Neural cell (in vitro differentiated cells): ENCODE measurements around the gene BMAL1.

Experiments
- EP300 ChIP-seq: fragments of 450-650 bp; conservative IDR thresholded peaks from 2 replicates; pipeline ENCODE4 v1.6.1; 2014; ENCODE audit warnings: antibody characterized with exemption, mild to moderate bottlenecking, moderate library complexity; ENCODE audit not compliant: poor library complexity, severe bottlenecking
- POLR2AphosphoS5 ChIP-seq: IDR thresholded peaks from 2 replicates; pipeline ENCODE4 v1.6.1; 2012
- RAD21 ChIP-seq: fragments of 450-650 bp; conservative IDR thresholded peaks from 2 replicates; pipeline ENCODE4 v1.6.1; 2014; ENCODE audit warnings: antibody characterized with exemption, mild to moderate bottlenecking, moderate library complexity
- TF ChIP-seq, protein P1 (sequence below): fragments of 450-650 bp; IDR thresholded peaks from 2 replicates; pipeline ENCODE4 v1.5.1; 2014; ENCODE audit warnings: antibody characterized with exemption, mild to moderate bottlenecking, moderate library complexity; ENCODE audit not compliant: poor library complexity, severe bottlenecking
- TF ChIP-seq, protein P2 (sequence below): IDR thresholded peaks from 2 replicates; pipeline ENCODE4 v1.6.1; 2012; ENCODE audit warnings: borderline replicate concordance

DNA sequence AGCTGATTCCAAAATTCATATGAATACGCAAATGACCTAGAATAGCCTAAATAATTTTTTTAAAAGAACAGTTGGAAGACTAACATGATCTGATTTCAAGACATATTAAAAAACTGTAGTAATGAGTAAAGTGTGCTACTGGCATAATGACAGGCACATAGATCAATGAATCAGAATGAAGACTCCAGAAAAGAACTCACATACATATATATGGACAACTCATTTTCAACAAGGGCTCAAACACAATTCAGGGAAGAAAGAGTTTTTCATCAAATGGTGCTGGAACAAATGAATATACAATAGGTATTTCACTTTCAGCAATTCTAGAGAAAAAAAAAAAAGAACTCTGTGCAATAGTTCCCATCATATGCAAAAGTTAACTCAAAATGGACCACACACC, 151.7 kb downstream of the BMAL1 start:
- TF ChIP-seq EP300, result no peak
- TF ChIP-seq, protein P1, sequence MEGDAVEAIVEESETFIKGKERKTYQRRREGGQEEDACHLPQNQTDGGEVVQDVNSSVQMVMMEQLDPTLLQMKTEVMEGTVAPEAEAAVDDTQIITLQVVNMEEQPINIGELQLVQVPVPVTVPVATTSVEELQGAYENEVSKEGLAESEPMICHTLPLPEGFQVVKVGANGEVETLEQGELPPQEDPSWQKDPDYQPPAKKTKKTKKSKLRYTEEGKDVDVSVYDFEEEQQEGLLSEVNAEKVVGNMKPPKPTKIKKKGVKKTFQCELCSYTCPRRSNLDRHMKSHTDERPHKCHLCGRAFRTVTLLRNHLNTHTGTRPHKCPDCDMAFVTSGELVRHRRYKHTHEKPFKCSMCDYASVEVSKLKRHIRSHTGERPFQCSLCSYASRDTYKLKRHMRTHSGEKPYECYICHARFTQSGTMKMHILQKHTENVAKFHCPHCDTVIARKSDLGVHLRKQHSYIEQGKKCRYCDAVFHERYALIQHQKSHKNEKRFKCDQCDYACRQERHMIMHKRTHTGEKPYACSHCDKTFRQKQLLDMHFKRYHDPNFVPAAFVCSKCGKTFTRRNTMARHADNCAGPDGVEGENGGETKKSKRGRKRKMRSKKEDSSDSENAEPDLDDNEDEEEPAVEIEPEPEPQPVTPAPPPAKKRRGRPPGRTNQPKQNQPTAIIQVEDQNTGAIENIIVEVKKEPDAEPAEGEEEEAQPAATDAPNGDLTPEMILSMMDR, result no peak
- TF ChIP-seq RAD21, result no peak
- TF ChIP-seq, protein P2, sequence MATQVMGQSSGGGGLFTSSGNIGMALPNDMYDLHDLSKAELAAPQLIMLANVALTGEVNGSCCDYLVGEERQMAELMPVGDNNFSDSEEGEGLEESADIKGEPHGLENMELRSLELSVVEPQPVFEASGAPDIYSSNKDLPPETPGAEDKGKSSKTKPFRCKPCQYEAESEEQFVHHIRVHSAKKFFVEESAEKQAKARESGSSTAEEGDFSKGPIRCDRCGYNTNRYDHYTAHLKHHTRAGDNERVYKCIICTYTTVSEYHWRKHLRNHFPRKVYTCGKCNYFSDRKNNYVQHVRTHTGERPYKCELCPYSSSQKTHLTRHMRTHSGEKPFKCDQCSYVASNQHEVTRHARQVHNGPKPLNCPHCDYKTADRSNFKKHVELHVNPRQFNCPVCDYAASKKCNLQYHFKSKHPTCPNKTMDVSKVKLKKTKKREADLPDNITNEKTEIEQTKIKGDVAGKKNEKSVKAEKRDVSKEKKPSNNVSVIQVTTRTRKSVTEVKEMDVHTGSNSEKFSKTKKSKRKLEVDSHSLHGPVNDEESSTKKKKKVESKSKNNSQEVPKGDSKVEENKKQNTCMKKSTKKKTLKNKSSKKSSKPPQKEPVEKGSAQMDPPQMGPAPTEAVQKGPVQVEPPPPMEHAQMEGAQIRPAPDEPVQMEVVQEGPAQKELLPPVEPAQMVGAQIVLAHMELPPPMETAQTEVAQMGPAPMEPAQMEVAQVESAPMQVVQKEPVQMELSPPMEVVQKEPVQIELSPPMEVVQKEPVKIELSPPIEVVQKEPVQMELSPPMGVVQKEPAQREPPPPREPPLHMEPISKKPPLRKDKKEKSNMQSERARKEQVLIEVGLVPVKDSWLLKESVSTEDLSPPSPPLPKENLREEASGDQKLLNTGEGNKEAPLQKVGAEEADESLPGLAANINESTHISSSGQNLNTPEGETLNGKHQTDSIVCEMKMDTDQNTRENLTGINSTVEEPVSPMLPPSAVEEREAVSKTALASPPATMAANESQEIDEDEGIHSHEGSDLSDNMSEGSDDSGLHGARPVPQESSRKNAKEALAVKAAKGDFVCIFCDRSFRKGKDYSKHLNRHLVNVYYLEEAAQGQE, result no peak
- no peak for TF ChIP-seq POLR2AphosphoS5
